OCI-LY1 (cell line): ENCODE results near the gene IL17RD.

Source experiments
- H2AFZ ChIP-seq: fragments of 200-600 bp; sonication (generic), shearing (Covaris generic); 2 replicates; pipeline ENCODE4 v1.6.0; 2014; ENCODE audit warnings: antibody characterized with exemption, mild to moderate bottlenecking, low read length
- H3F3A ChIP-seq: fragments of 200-600 bp; sonication (generic), shearing (Covaris generic); 2 replicates; pipeline ENCODE4 v1.6.0; 2014; ENCODE audit warnings: mild to moderate bottlenecking, antibody characterized with exemption, low read length, moderate library complexity; ENCODE audit not compliant: insufficient read depth
- H3K27ac ChIP-seq: fragments of 200-600 bp; sonication (generic); 2 replicates; pipeline ENCODE4 v1.5.1; 2014; ENCODE audit warnings: low read length, mixed run types, mild to moderate bottlenecking, low read depth; ENCODE audit not compliant: poor library complexity, severe bottlenecking
- H3K27me3 ChIP-seq: fragments of 200-600 bp; sonication (generic); 2 replicates; pipeline ENCODE4 v1.6.0; 2014; ENCODE audit warnings: antibody characterized with exemption, mild to moderate bottlenecking, low read length, moderate library complexity; ENCODE audit not compliant: insufficient read depth
- H3K36me3 ChIP-seq: fragments of 200-600 bp; sonication (generic); 2 replicates; pipeline ENCODE4 v1.6.1; 2014; ENCODE audit warnings: mild to moderate bottlenecking, antibody characterized with exemption, low read length, moderate library complexity, mixed read lengths; ENCODE audit not compliant: insufficient read depth
- H3K4me1 ChIP-seq: fragments of 200-600 bp; sonication (generic); 2 replicates; pipeline ENCODE4 v1.5.1; 2014; ENCODE audit warnings: mild to moderate bottlenecking, low read length, moderate library complexity; ENCODE audit not compliant: insufficient read depth, severe bottlenecking
- H3K4me2 ChIP-seq: fragments of 200-600 bp; sonication (generic), shearing (Covaris generic); 2 replicates; pipeline ENCODE4 v1.6.1; 2014; ENCODE audit warnings: low read length
- H3K4me3 ChIP-seq: fragments of 200-600 bp; sonication (generic); 2 replicates; pipeline ENCODE4 v1.5.1; 2014; ENCODE audit warnings: low read length, low read depth, mild to moderate bottlenecking, mixed read lengths; ENCODE audit not compliant: poor library complexity, severe bottlenecking
- H3K79me2 ChIP-seq: fragments of 200-600 bp; shearing (Covaris generic); 2 replicates; pipeline ENCODE4 v1.6.1; 2016; ENCODE audit warnings: mixed run types, low read length, mixed read lengths; ENCODE audit not compliant: insufficient read depth
- H3K9ac ChIP-seq: fragments of 200-600 bp; sonication (generic), shearing (Covaris generic); 2 replicates; pipeline ENCODE4 v1.6.1; 2014; ENCODE audit warnings: mild to moderate bottlenecking, low read length, mixed read lengths
- H3K9me2 ChIP-seq: fragments of 200-600 bp; sonication (generic), shearing (Covaris generic); 2 replicates; pipeline ENCODE4 v1.6.1; 2014; ENCODE audit warnings: low read depth, mild to moderate bottlenecking, low read length, mixed read lengths
- H3K9me3 ChIP-seq: fragments of 200-600 bp; shearing (Covaris generic); 2 replicates; pipeline ENCODE4 v1.6.1; 2014; ENCODE audit warnings: low read length, mixed read lengths
- H4K20me1 ChIP-seq: fragments of 200-600 bp; sonication (generic), shearing (Covaris generic); 2 replicates; pipeline ENCODE4 v1.6.0; 2016; ENCODE audit warnings: mild to moderate bottlenecking, low read length; ENCODE audit not compliant: insufficient read depth
- CTCF ChIP-seq: fragments of 200-600 bp; sonication (generic), shearing (Covaris generic); IDR thresholded peaks from 2 replicates; pipeline ENCODE4 v1.5.1; 2017; ENCODE audit warnings: mild to moderate bottlenecking, antibody characterized with exemption, low read length, moderate library complexity, mixed read lengths
- EZH2 ChIP-seq: fragments of 200-600 bp; sonication (generic), shearing (Covaris generic); IDR thresholded peaks from 2 replicates; pipeline ENCODE4 v1.8.0; 2017; ENCODE audit warnings: borderline replicate concordance, mixed run types, mild to moderate bottlenecking, antibody characterized with exemption, low read length, moderate library complexity, mixed read lengths

Gene IL17RD

GRCh38 chr3:57109437-57110199, 55.5 kb downstream of the IL17RD start:
- H2AFZ ChIP-seq, result no peak overlapping the region
- no peaks in the 10 kb centered on the region for H3K9me3 ChIP-seq
- no peaks in the 10 kb centered on the region for H3F3A ChIP-seq
- H3K27me3 ChIP-seq, result no peaks in the 10 kb centered on the region
- H3K27ac ChIP-seq, result no peak overlapping the region
- TF ChIP-seq EZH2 (no peak), CTCF (no peak)
- H3K79me2 ChIP-seq, result no peaks in the 10 kb centered on the region
- H3K9ac ChIP-seq, result no peak overlapping the region
- H3K36me3 ChIP-seq, result no peaks in the 10 kb centered on the region
- H4K20me1 ChIP-seq, result no peaks in the 10 kb centered on the region
- no peaks in the 10 kb centered on the region for H3K9me2 ChIP-seq
- H3K4me1 ChIP-seq, result no peaks in the 10 kb centered on the region
- H3K4me2 ChIP-seq, result no peak overlapping the region
- H3K4me3 ChIP-seq, result no peak overlapping the region

- H3K9ac ChIP-seq, result no peak overlapping the region
- H3K4me1 ChIP-seq, result no peaks in the 10 kb centered on the region
- no peaks in the 10 kb centered on the region for H3F3A ChIP-seq
- H3K9me3 ChIP-seq, result no peaks in the 10 kb centered on the region
- no peak overlapping the region for H3K27ac ChIP-seq
- H3K36me3 ChIP-seq, result no peaks in the 10 kb centered on the region
- TF ChIP-seq CTCF (no peak), EZH2 (no peak)
- no peaks in the 10 kb centered on the region for H3K9me2 ChIP-seq
- H2AFZ ChIP-seq, result no peak overlapping the region
- H4K20me1 ChIP-seq, result no peaks in the 10 kb centered on the region
- no peaks in the 10 kb centered on the region for H3K27me3 ChIP-seq
- H3K4me3 ChIP-seq, result no peak overlapping the region
- H3K79me2 ChIP-seq, result no peaks in the 10 kb centered on the region
- H3K4me2 ChIP-seq, result no peak overlapping the region
Measured at GRCh38 chr3:57108684-57109083, 56.5 kb downstream of the IL17RD start.

- Histone ChIP-seq H3K27me3 (no peaks in the 10 kb centered on the region), H3K36me3 (no peaks in the 10 kb centered on the region), H3K4me1 (no peaks in the 10 kb centered on the region), H3K79me2 (no peaks in the 10 kb centered on the region), H3K4me2 (no peak overlapping the region), H3K4me3 (no peak overlapping the region), H3K27ac (no peak overlapping the region), H4K20me1 (no peaks in the 10 kb centered on the region), H3K9ac (no peak overlapping the region), H3K9me2 (no peaks in the 10 kb centered on the region), H2AFZ (no peak overlapping the region), H3K9me3 (no peaks in the 10 kb centered on the region), H3F3A (no peaks in the 10 kb centered on the region)
- no peak for TF ChIP-seq CTCF
- TF ChIP-seq EZH2, result no peak
Measured at GRCh38 chr3:57105585-57105984, 59.6 kb downstream of the IL17RD start.
